Subcutaneous preadipocyte (primary cell): ENCODE data around the gene NDE1. TPM values are rescaled to one million over a fixed set of nuclear protein-coding genes. Genes with fewer than 3 reads are reported as not detected.

Source experiments
- total RNA-seq: library from RNA; depleted of rRNA; stranded (reverse); fragments of >200 nt; gene quantifications from 2 replicates; pipeline ENCODE4 v1.2.3, GENCODE V29; 2012

NDE1 gene, protein sequence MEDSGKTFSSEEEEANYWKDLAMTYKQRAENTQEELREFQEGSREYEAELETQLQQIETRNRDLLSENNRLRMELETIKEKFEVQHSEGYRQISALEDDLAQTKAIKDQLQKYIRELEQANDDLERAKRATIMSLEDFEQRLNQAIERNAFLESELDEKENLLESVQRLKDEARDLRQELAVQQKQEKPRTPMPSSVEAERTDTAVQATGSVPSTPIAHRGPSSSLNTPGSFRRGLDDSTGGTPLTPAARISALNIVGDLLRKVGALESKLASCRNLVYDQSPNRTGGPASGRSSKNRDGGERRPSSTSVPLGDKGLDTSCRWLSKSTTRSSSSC
- total RNA-seq, result 27.9 and 53.0 TPM in 2 replicates

DNA sequence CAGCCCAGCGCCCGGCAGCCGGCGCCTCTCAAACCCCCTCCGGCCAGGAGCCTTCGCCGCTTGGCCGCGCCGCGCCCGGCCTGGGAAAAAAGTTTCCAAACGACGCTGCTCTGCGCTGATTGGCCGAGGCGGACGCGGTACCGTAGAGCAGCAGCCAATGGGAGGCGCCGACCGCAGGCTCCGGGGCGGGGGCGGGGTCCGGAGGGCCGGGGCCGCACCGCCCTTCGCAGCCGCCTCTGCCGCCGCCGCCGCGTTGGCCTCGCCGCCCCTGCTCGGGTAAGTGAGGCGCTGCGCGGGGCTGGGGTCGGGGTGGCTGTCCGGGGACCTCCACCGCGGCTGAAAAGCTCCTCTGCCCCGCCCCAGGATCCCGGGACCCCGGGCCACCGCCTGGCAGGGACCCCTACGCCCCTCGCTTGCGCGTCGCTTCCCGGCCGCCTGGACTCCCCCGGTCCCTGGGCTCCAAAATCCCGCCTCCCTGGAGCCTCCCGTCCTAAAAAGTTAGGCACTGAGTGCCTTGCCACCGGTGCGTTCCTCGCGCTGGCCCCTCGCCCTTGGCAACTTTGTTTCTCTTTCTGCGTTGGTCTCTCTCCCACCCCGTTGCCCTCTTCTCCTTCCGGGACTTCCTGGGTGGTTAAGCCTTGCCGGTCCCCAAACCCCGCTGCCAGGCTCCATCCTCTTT is at the start of gene NDE1:
Gene NDE1 (plus strand): TSS at position 227 of the 679 bp plus-strand sequence. CDS start 14,534 bp downstream, outside the sequence.

DNA sequence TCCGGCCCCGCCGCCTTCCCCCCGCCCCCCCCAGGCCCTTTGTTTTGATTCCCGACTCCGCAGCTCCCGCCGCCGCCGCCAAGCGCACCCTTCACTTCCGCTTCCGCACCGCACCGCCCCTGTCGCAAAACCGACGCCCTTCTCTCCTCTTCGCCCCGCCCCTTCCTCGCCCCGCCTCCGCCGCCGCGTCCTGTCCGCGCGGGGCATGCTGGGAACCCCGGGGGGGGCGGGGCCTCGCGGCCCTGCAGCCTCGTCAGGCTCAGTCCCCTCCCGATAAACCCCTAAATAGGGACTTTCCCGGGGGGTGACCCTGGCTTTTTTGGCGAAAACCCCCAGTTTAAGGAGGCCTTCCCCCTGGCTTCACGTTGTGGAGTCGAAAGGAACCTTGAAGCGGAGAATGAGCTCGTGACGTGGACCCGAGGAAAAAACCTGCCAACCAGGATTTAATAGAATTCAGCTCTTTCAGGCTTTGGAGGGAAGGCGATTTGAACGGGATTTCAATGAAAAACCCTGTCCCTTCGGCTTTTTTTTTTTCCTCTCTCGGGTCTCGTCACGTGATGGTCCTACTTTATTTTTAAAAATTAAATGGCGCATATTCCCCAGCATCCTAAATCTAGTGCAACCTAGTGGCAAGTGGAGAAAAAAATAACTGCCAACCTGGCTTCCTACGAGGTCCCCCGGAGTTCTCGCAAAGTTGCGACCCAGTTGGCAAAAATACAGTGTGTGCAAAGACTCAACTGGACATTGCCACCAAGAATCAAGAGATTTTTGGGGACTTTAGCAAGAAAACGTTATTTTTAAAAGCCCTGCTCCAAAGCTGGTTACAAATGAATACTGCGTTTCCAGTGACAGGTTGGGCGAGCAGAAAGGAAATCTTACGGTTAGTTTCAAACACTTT is 6.7 kb upstream of the NDE1 start, which contains the start of gene MARF1:
Gene MARF1 (minus strand): TSS at position 107 of the 898 bp plus-strand sequence. CDS start 3,921 bp downstream, outside the sequence.

Other genes with a start within 250 kb of the NDE1 start
- 42.6 and 45.9 TPM in 2 replicates for gene BMERB1, start 215.7 kb upstream of the NDE1 start, total RNA-seq
- gene MARF1, start 7.1 kb upstream of the NDE1 start, total RNA-seq, result 14.0 and 16.4 TPM in 2 replicates
- gene MYH11, start 206.8 kb downstream of the NDE1 start, total RNA-seq, result not detected in 2 replicates
- 40.1 and 43.7 TPM in 2 replicates for gene CEP20, start 238.4 kb downstream of the NDE1 start, total RNA-seq